ENCODE results near the gene ZNF385C.

- TF ChIP-seq CTCF (conservative IDR thresholded peaks at IDR 0.05 in 1 of 2, IDR thresholded peaks at IDR 0.05 in 1 of 2; ENCODE audit: extremely low read depth in 1 of 2, insufficient read depth in 1 of 2, low read depth in 1 of 2, low read length in 2 of 2) (no peak), EZH2 (IDR thresholded peaks at IDR 0.05; ENCODE audit: borderline replicate concordance, low read length) (no peak)
Observed at GRCh38 chr17:42138749-42139492, 40.6 kb upstream of the ZNF385C start.

Measured in mammary epithelial cell (primary cell).